ENCODE results near the gene TELO2.

The TELO2 gene

DNA sequence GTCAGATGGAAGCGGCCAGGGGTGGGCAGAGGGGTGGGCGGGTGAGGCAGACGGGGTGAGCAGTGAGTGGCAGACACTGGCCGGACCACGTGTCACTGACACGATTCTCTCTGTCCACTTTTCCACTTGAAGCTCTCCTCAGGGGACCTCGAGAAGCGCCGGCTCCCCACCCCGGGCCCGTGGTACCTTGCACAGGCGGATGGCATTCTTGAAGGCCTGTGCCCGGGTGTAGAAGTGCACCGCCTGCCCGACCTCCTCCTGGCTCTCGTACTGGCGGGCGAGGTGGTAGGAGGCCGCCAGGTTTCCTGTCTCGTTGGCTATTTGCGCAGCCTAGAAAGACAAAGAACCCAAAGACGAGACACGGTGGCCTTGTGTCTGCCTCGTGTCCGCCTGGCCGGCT is 31.2 kb downstream of the TELO2 start:
- no peak for DNase-seq

GRCh38 chr16:1525871-1526607 is 32.9 kb downstream of the TELO2 start:
- no peak for DNase-seq

GRCh38 chr16:1526608-1527555 is 33.7 kb downstream of the TELO2 start:
- DNase-seq, result no peak

- no peak for DNase-seq
Observed at GRCh38 chr16:1527836-1528811, 35.0 kb downstream of the TELO2 start.

- no peak for DNase-seq
Observed at GRCh38 chr16:1528921-1529537, 35.9 kb downstream of the TELO2 start.

- DNase-seq, result no peak
Observed at GRCh38 chr16:1530349-1530882, 37.3 kb downstream of the TELO2 start.

- no peak for DNase-seq
Observed at GRCh38 chr16:1530883-1531637, 37.9 kb downstream of the TELO2 start.

DNA sequence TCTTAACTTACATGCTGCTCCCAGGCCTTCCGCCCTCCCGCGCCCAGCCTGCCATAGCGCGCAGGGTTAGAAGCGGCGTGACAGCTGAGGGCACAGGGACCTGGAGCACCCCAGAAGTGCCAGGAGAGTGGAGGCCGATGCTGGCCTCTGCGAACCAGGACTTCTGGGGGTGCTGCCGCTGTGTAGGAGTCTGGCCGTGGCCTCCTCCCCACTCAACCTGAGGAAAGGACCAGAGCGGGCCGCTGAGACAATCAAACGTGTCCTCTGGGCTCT is 38.4 kb downstream of the TELO2 start:
- DNase-seq, result no peak

DNA sequence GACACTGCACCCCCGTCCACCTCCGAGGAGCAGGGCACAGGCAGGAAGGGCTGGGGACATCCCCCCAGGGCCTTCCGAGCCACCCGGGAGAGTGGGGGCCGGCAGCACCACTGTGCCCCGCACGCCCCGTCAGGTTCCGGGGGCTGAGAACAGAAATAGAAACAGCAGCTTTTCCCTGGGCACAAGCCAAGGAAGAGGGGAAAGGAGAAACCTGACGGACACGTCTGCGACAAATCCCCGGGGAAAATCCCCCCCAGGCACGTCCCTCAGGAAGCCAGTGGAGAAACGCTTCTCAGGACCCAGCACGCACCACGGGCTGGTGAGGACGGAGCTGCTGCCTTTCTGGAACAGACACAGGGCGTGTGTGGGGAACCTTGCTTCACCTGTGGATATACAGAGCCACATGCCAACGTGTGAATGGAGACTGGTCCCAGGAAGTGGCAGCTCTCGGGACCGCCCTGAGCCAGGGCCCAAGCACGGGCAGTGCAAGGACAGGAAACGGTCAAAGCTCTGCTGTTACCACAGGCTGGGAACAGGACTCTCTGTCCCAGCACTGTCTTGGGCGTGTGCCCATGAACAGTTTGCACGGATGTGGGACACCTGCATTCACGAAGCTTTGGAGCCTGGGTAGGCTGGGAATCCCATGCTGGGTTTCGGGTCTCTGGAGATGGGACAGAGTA is 39.1 kb downstream of the TELO2 start:
- DNase-seq, result no peak

DNA sequence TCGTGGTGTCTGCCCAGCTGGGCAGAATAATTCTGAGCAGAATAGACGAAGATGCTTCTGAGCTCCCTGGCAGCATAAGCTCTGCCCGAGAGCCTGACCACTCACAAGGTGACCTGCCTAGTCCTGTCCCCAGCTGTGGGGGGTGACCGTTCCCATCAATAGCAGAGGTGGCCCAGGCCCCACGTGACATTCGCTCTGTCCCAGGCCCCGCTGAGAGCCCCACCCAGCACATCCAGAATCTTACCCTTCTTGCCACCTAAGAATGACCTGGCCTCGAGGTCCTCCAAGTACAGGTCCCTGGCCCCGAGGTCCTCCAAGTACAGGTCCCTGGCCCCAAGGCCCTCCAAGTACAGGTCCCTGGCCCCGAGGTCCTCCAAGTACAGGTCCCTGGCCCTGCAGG is 39.6 kb downstream of the TELO2 start:
- no peak for DNase-seq

- no peak for DNase-seq
Observed at GRCh38 chr16:1533443-1533951, 40.3 kb downstream of the TELO2 start, which contains the start of gene TMEM204. Gene TMEM204, plus strand, starts transcription at chr16:1533666. Its CDS starts 610 bp downstream, at chr16:1534276.

DNA sequence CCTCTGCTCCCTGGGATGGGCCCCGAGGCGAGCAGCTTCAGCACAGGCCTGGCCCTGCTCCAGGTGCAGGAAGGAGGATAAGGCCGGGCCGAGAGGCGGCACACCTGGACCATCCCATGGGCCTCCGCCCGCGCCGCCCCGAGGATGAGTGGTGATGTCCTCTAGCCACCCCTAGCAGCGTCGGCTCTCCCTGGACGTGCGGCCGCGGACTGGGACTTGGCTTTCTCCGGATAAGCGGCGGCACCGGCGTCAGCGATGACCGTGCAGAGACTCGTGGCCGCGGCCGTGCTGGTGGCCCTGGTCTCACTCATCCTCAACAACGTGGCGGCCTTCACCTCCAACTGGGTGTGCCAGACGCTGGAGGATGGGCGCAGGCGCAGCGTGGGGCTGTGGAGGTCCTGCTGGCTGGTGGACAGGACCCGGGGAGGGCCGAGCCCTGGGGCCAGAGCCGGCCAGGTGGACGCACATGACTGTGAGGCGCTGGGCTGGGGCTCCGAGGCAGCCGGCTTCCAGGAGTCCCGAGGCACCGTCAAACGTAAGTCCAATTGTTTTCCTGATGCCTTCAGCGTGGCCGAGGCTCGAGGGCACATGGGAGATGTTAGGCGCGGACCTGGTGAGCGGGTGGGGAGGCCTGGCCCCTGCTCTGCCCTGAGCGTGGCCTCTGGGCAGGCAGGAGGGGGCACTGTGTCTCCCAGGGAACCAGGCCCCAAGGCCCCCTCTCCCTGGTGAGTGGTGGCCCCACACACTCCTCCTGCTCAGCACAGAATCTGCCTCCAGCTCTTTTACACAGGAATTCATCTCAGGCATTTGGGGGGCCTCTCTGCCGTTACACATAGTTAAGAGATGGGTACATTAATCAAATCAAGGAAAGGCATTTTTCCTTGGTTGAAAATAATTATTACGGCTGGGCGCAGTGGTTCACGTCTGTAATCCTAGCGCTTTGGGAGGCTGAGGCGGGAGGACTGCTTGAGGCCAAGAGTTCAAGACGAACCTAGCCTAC is 41.2 kb downstream of the TELO2 start:
- DNase-seq, result no peak

- DNase-seq, result no peak
Observed at GRCh38 chr16:1535391-1536291, 42.5 kb downstream of the TELO2 start.

DNA sequence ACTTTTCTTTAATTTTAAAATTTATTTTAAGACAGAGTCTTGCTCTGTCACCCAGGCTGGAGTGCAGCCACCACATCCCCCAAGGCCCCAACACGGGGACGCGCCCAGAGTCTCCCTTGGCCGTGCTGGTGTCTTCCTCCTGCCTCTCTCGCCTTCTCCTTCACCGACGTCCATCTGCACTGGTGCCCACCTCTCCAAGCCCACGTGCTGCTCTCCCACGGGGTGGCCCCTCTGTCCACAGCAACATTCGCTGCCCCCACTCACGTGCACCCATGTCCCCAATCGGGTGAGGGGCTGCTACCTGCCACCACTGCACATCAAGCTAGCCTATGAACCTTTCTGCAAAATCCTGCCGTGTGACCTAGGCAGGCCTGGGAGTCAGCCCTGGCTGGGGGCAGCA is 43.4 kb downstream of the TELO2 start:
- DNase-seq, result no peak

DNA sequence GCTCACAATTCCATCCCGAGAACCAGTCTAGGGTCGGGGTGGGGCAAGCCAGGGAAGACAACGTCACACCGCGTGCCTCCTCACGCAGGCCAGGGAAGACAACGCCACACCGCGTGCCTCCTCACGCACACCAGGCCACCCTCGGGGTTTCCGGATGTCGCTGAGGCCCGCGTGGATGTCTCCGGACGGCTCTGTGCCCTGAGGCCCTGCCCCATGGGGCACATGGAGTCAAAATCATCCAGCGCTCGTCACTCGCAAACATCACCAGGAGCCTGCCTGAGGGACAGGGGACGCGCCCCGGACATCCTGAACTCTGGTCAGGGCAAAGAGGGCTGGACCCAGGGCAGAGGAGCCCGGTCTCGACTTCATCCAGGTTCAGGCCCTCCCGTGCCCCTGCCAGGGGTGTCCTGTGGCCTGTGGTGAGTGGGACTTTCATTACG is 44.0 kb downstream of the TELO2 start:
- DNase-seq, result no peak

- DNase-seq, result no peak
Observed at GRCh38 chr16:1537763-1538289, 44.7 kb downstream of the TELO2 start.

DNA sequence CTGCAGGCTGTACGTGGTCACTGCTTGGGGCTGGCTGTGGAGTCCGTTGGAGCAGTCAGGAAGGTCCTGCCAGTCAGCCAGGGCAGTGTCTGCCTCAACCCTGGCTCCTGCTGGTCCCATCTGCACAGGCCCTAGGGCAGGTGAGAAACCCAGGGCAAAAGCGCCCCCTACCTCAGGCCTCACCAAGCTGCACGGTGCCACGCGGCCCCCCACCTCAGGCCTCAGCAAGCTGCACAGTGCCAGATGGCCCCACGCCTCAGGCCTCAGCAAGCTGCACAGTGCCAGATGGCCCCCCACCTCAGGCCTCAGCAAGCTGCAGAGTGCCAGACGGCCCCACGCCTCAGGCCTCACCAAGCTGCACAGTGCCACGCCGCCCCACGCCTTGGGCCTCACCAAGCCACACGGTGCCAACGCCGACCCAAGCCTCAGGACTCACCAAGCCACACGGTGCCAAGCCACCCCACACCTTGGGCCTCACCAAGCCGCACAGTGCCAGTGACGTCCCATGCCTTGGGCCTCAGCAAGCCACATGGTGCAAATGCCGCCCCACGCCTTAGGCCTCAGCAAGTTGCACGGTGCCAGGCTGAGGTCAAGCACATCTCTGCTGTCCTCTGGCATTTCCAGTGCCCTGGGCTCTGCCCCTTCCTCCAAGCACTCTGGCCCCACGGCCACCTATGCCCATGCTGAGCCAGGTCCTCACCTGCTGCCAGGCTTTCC is 45.8 kb downstream of the TELO2 start:
- no peak for DNase-seq
